ENCODE results near the gene C1R.
"Not testable (repeated sequence)": the region's sequence is repeated elsewhere in the genome, so short reads cannot be mapped to it uniquely, and the experiment has no call there.

Gene C1R

GRCh38 chr12:7047306-7047705 is 44.9 kb downstream of the C1R start:
- Histone ChIP-seq H3K36me3 (ENCODE audit: control insufficient read depth, insufficient read depth, low read length, severe bottlenecking) (no peaks in the 10 kb centered on the region), H3K4me1 (ENCODE audit: control insufficient read depth, insufficient read depth, low read length) (no peaks in the 10 kb centered on the region), H3K4me3 (ENCODE audit: low read length) (no peak overlapping the region), H3K9me3 (ENCODE audit: control insufficient read depth, low read length) (no peaks in the 10 kb centered on the region), H3K27me3 (replicated peaks; ENCODE audit: control insufficient read depth, insufficient read depth, low read length) (no peaks in the 10 kb centered on the region), H3K9ac (ENCODE audit: low read length) (no peak overlapping the region)
- no peak for DNase-seq (ENCODE audit: low read depth)

- DNase-seq (ENCODE audit: low read depth): no peak
- H3K4me1 ChIP-seq (ENCODE audit: control insufficient read depth, insufficient read depth, low read length): no peaks in the 10 kb centered on the region
- H3K27me3 ChIP-seq (replicated peaks; ENCODE audit: control insufficient read depth, insufficient read depth, low read length): no peaks in the 10 kb centered on the region
- H3K9ac ChIP-seq (ENCODE audit: low read length): no peak overlapping the region
- no peak overlapping the region for H3K4me3 ChIP-seq (ENCODE audit: low read length)
- H3K9me3 ChIP-seq (ENCODE audit: control insufficient read depth, low read length): no peaks in the 10 kb centered on the region
- no peaks in the 10 kb centered on the region for H3K36me3 ChIP-seq (ENCODE audit: control insufficient read depth, insufficient read depth, low read length, severe bottlenecking)
These were observed 45.7 kb downstream of the C1R start for GRCh38 chr12:7046383-7047105.

- no peaks in the 10 kb centered on the region for H3K9me3 ChIP-seq (ENCODE audit: control insufficient read depth, low read length)
- DNase-seq (ENCODE audit: low read depth): no peak
- H3K9ac ChIP-seq (ENCODE audit: low read length): no peak overlapping the region
- H3K4me1 ChIP-seq (ENCODE audit: control insufficient read depth, insufficient read depth, low read length): no peaks in the 10 kb centered on the region
- no peaks in the 10 kb centered on the region for H3K36me3 ChIP-seq (ENCODE audit: control insufficient read depth, insufficient read depth, low read length, severe bottlenecking)
- no peak overlapping the region for H3K4me3 ChIP-seq (ENCODE audit: low read length)
- H3K27me3 ChIP-seq (replicated peaks; ENCODE audit: control insufficient read depth, insufficient read depth, low read length): no peaks in the 10 kb centered on the region
These were observed 46.3 kb downstream of the C1R start for GRCh38 chr12:7045913-7046312.

- peak; percentile 45 for DNase-seq (ENCODE audit: low read depth)
- Histone ChIP-seq H3K9ac (ENCODE audit: low read length) (no peak overlapping the region), H3K36me3 (ENCODE audit: control insufficient read depth, insufficient read depth, low read length, severe bottlenecking) (no peaks in the 10 kb centered on the region), H3K27me3 (replicated peaks; ENCODE audit: control insufficient read depth, insufficient read depth, low read length) (no peaks in the 10 kb centered on the region), H3K4me3 (ENCODE audit: low read length) (no peak overlapping the region), H3K4me1 (ENCODE audit: control insufficient read depth, insufficient read depth, low read length) (no peaks in the 10 kb centered on the region), H3K9me3 (ENCODE audit: control insufficient read depth, low read length) (no peaks in the 10 kb centered on the region)
These were observed 49.4 kb downstream of the C1R start for GRCh38 chr12:7042842-7043241.

GRCh38 chr12:7039403-7039802 is 52.8 kb downstream of the C1R start:
- no peaks in the 10 kb centered on the region for H3K36me3 ChIP-seq (ENCODE audit: control insufficient read depth, insufficient read depth, low read length, severe bottlenecking)
- no peak overlapping the region for H3K4me3 ChIP-seq (ENCODE audit: low read length)
- no peak for DNase-seq (ENCODE audit: low read depth)
- no peak overlapping the region for H3K9ac ChIP-seq (ENCODE audit: low read length)
- H3K4me1 ChIP-seq (ENCODE audit: control insufficient read depth, insufficient read depth, low read length): no peaks in the 10 kb centered on the region
- H3K9me3 ChIP-seq (ENCODE audit: control insufficient read depth, low read length): no peaks in the 10 kb centered on the region
- H3K27me3 ChIP-seq (replicated peaks; ENCODE audit: control insufficient read depth, insufficient read depth, low read length): no peaks in the 10 kb centered on the region

GRCh38 chr12:7038591-7038990 is 53.7 kb downstream of the C1R start:
- Histone ChIP-seq H3K36me3 (ENCODE audit: control insufficient read depth, insufficient read depth, low read length, severe bottlenecking) (no peaks in the 10 kb centered on the region), H3K27me3 (replicated peaks; ENCODE audit: control insufficient read depth, insufficient read depth, low read length) (no peaks in the 10 kb centered on the region), H3K9ac (ENCODE audit: low read length) (no peak overlapping the region), H3K9me3 (ENCODE audit: control insufficient read depth, low read length) (no peaks in the 10 kb centered on the region), H3K4me1 (ENCODE audit: control insufficient read depth, insufficient read depth, low read length) (no peaks in the 10 kb centered on the region), H3K4me3 (ENCODE audit: low read length) (no peak overlapping the region)
- no peak for DNase-seq (ENCODE audit: low read depth)

GRCh38 chr12:7037411-7037810 is 54.8 kb downstream of the C1R start:
- not testable (repeated sequence) for DNase-seq (ENCODE audit: low read depth); H3K36me3 ChIP-seq (ENCODE audit: control insufficient read depth, insufficient read depth, low read length, severe bottlenecking); H3K4me3 ChIP-seq (ENCODE audit: low read length); H3K4me1 ChIP-seq (ENCODE audit: control insufficient read depth, insufficient read depth, low read length); H3K9me3 ChIP-seq (ENCODE audit: control insufficient read depth, low read length); H3K27me3 ChIP-seq (replicated peaks; ENCODE audit: control insufficient read depth, insufficient read depth, low read length); H3K9ac ChIP-seq (ENCODE audit: low read length)

- Histone ChIP-seq H3K9me3 (ENCODE audit: control insufficient read depth, low read length) (peaks cover 5% of the 10 kb centered on the region), H3K4me1 (ENCODE audit: control insufficient read depth, insufficient read depth, low read length) (peaks cover 4% of the 10 kb centered on the region), H3K36me3 (ENCODE audit: control insufficient read depth, insufficient read depth, low read length, severe bottlenecking) (no peaks in the 10 kb centered on the region), H3K27me3 (replicated peaks; ENCODE audit: control insufficient read depth, insufficient read depth, low read length) (no peaks in the 10 kb centered on the region), H3K9ac (ENCODE audit: low read length) (no peak overlapping the region), H3K4me3 (ENCODE audit: low read length) (no peak overlapping the region)
- DNase-seq (ENCODE audit: low read depth): no peak
These were observed 56.8 kb downstream of the C1R start for GRCh38 chr12:7035463-7035862.

- Histone ChIP-seq H3K9me3 (ENCODE audit: control insufficient read depth, low read length) (peaks cover 5% of the 10 kb centered on the region), H3K27me3 (replicated peaks; ENCODE audit: control insufficient read depth, insufficient read depth, low read length) (no peaks in the 10 kb centered on the region), H3K9ac (ENCODE audit: low read length) (no peak overlapping the region), H3K36me3 (ENCODE audit: control insufficient read depth, insufficient read depth, low read length, severe bottlenecking) (no peaks in the 10 kb centered on the region), H3K4me3 (ENCODE audit: low read length) (no peak overlapping the region), H3K4me1 (ENCODE audit: control insufficient read depth, insufficient read depth, low read length) (peaks cover 4% of the 10 kb centered on the region)
- DNase-seq (ENCODE audit: low read depth): no peak
These were observed 57.8 kb downstream of the C1R start for GRCh38 chr12:7034464-7034863.

GRCh38 chr12:7032990-7033389 is 59.3 kb downstream of the C1R start:
- no peak for DNase-seq (ENCODE audit: low read depth)
- Histone ChIP-seq H3K4me3 (ENCODE audit: low read length) (no peak overlapping the region), H3K36me3 (ENCODE audit: control insufficient read depth, insufficient read depth, low read length, severe bottlenecking) (no peaks in the 10 kb centered on the region), H3K27me3 (replicated peaks; ENCODE audit: control insufficient read depth, insufficient read depth, low read length) (no peaks in the 10 kb centered on the region), H3K9ac (ENCODE audit: low read length) (no peak overlapping the region), H3K9me3 (ENCODE audit: control insufficient read depth, low read length) (peaks cover 5% of the 10 kb centered on the region), H3K4me1 (ENCODE audit: control insufficient read depth, insufficient read depth, low read length) (peaks cover 4% of the 10 kb centered on the region)

GRCh38 chr12:7031306-7031705 is 60.9 kb downstream of the C1R start:
- Histone ChIP-seq H3K9me3 (ENCODE audit: control insufficient read depth, low read length) (peaks cover 5% of the 10 kb centered on the region), H3K4me3 (ENCODE audit: low read length) (no peak overlapping the region), H3K9ac (ENCODE audit: low read length) (no peak overlapping the region), H3K27me3 (replicated peaks; ENCODE audit: control insufficient read depth, insufficient read depth, low read length) (no peaks in the 10 kb centered on the region), H3K36me3 (ENCODE audit: control insufficient read depth, insufficient read depth, low read length, severe bottlenecking) (no peaks in the 10 kb centered on the region), H3K4me1 (ENCODE audit: control insufficient read depth, insufficient read depth, low read length) (peaks cover 4% of the 10 kb centered on the region)
- no peak for DNase-seq (ENCODE audit: low read depth)
